T-helper 2 cell (primary cell): ENCODE data around the gene ZNF471.

Source experiments
- DNase-seq, 5 experiments: peaks; one replicate each; pipeline versions ENCODE4 v3.0.0 to v3.0.0-alpha.2; 2012 to 2022
- total RNA-seq, 2 donors: gene quantifications; one replicate each; lab custom pipeline; 2026; lab: John Stamatoyannopoulos, UW

The ZNF471 gene
- 0.47 to 0.62 reads per million in 2 donors for total RNA-seq

DNA sequence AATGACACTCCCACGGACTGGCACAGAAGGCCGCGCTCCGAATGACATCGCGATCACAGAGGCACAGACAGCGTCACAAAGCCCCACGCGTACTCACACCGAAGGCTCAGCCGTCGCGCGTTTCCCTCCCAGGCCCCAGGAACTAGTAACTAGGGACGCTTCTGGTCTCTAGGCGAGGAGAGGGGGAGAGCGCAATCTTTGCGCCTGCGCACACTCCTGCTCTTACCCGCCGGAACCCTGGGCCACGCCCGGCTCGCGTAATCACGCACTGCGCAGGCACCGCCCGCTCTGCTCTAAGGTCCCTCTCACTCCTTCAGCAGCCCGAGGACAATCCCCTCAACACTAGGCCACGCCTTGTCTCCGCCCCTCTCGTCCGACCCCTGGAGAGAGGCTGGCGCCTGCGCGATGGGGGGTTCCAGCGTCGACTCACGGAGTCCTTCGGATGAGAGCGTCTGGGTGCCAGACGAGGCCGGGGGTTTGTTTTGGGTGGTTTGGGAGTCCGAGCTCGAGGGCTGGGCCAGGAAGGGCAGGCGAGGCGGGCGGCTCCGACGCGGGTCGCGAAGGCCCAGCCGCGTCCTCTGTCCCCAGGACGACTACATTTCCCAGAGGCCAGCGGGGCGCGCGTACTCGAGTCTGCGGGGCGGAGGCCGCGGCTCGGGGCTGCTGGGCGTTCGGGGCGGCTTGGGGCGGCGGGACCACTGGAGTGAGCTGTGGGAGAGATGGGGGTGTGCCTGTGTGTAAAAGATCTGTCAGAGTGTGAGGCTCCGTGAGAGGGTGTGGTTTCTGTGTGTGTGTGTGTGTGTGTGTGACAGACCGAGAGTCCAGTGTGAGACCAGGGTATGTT, at the start of gene ZNF471:
ZNF471 (plus strand) TSS at position 410 of the 844 bp plus-strand sequence. CDS start 3,717 bp downstream, outside the sequence.
- peak; percentile 21 to 66 (median 54) for DNase-seq

- no peak for DNase-seq
Measured at GRCh38 chr19:56474308-56474707, 33.3 kb upstream of the ZNF471 start.

DNA sequence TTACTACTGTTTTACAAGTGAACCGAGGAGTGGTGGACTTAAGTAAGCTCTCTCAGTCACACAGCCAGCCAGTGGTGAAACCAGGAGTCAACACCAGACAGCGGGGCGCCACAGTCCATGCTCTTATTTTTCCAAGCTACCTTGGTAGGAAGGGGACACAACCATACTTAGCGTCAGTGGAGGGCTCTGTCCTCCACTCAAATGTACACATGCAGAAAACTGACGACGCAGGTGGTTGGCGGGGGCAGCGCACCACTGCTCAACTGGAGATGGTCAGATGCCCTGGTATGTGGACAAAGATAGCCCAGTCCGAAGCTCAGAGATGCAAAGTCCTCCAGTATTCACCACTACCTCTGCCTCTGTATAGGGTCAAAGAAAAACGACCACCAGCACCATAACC, 31.6 kb upstream of the ZNF471 start:
- no peak for DNase-seq

- peak in 1 of 5 experiments; percentile 9 for DNase-seq
Measured at GRCh38 chr19:56476651-56477428, 30.8 kb upstream of the ZNF471 start, which contains the start of gene ZNF667. ZNF667 (minus strand) TSS chr19:56477345; CDS start chr19:56462370, 14,975 bp downstream.

- DNase-seq, result peak in 2 of 5 experiments; percentile 18 to 19
Measured at GRCh38 chr19:56477429-56478338, 30.0 kb upstream of the ZNF471 start.

- no peak for DNase-seq
Measured at GRCh38 chr19:56491399-56491798, 16.3 kb upstream of the ZNF471 start.

DNA sequence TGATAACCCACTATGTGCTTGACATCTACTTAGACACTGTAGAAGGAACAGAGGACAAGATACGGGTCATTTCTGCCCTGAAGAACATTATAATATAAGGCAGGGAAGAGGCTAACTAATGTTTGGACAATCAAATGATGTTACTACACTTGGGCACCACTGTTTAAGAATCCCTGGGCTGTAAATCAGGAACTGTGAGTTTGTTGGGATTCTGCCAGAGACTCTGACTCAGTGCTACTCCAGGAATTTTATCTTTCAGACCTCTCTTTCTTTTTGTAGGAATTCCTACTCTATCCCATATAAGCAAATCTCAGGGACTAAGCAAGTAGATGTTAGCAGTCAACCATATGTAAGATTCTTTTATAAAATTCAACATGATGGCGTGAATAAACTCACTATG, 3.1 kb upstream of the ZNF471 start:
- DNase-seq, result no peak

DNA sequence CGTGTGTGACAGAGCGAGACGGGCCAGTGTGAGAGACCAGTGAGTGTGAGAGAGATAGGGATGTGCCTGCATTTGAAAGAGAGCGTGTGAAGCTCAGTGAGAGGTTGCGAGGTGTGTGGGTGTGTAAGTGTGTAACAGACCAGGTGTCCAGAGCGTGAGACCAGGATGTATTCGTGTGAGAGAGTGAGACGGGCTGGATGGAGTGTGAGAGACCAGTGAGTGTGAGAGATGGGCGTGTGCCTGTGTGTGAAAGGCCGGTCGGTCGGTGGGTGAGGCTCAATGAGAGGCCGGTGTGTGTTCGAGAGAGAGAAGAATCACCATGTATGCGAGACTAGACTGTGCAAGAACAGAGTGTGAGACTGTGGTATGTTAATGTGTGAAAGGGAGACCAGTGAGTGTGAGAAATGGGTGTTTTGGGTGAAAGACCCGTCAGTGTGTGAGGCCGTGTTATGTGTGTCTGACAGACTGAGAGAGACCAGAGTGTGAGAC, 679 bp downstream of the ZNF471 start:
- DNase-seq, result no peak

GRCh38 chr19:56525214-56525860, 17.7 kb downstream of the ZNF471 start:
- DNase-seq, result no peak

DNA sequence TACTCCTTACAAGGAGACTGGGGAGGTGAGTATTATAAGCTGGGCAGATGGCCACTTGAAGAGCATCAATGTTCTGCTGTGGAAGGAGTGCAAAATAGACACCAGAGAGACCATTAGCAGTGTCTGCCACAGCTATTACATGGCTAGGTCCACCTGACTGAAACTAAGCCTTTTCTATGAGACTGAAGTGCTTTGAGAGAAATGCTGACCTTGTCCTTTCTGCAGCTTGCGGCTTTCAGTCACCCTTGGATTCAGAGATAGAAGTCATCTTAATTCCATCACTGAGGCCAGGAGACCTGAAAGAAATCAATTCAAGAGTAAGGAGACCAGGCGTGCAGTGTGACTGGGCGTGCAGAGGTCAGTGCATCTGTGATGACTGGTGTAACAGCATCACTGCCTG, 29.8 kb downstream of the ZNF471 start:
- DNase-seq, result no peak

DNA sequence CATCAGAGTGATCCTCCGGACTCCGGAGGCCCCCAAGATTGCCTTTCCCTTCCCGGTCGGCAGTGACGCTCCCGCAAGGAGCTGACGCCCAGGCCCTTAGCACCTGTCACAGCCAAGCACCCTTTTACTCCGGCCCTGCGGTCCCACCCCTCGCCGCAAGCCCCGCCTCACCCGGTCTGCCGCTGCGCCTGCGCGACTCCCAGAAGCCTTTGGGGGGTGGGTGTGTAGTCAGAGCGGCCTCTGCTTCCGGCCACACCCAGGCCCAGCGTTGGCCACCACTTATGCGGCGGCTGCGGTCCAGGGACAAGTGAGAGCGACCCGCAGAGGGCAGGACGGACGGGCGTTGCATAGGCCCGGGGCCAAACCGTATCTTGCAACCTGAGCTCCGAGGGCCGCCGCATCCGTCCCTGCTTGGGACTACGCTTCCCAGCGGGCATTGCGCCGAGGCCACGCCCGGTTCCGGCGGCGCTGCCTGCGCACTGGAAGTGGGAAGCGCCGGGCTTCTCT, 30.7 kb downstream of the ZNF471 start:
- peak; percentile 61 to 87 (median 85) for DNase-seq

GRCh38 chr19:56538761-56539263, 31.2 kb downstream of the ZNF471 start, which contains the start of gene ZFP28:
ZFP28 (plus strand) TSS chr19:56538948; CDS start chr19:56539019, 71 bp downstream.
- DNase-seq, result peak in 1 of 5 experiments; percentile 33

DNA sequence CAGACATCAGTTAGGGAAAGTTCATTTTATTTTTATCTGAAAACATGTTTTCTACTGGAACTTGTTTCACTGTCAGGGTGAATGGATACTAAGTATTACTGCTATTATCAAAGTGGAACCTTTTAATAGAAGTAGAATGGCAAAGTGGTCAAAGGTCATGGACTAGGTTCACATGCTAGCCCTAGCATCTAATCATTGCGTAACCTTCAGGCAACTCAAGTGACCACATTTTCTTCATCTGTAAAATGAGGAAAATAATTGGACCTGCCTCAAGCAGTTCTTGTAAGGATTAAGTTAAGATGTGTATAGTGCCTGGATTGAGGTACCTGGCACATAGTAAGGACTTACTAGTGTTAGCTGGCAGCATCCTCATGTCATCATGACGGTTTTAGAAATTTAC, 36.1 kb downstream of the ZNF471 start:
- DNase-seq, result no peak

GRCh38 chr19:56547535-56547934, 39.9 kb downstream of the ZNF471 start:
- DNase-seq, result no peak

- DNase-seq, result no peak
Measured at GRCh38 chr19:56554272-56554869, 46.7 kb downstream of the ZNF471 start.

DNA sequence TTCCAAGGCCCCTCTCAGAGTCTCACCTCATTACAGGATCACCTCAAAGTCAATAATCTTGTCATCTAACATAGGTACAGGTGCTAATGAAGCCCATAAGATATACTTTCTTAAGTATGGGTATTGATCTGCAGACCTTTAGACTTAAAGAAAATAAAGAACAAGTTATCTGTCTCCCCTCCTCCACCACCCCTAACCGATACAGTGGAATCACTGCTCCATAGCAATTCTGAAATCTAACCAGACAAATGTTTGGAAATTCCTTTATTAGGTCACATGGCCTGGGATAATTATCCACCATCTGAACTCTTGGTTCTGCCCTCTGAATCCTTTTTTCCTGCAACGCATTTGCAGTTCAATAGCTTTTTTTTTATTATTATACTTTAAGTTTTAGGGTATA, 55.1 kb downstream of the ZNF471 start:
- DNase-seq, result no peak

- DNase-seq, result peak in 2 of 5 experiments; percentile 10 to 11
Measured at GRCh38 chr19:56566904-56567273, 59.2 kb downstream of the ZNF471 start.

GRCh38 chr19:56567274-56568120, 59.8 kb downstream of the ZNF471 start, which contains the start of gene ZNF470:
ZNF470 (plus strand) TSS chr19:56567468; CDS start chr19:56570312, 2,844 bp downstream.
- DNase-seq, result peak; percentile 56 to 91 (median 79)

- no peak for DNase-seq
Measured at GRCh38 chr19:56572589-56572988, 64.9 kb downstream of the ZNF471 start.

DNA sequence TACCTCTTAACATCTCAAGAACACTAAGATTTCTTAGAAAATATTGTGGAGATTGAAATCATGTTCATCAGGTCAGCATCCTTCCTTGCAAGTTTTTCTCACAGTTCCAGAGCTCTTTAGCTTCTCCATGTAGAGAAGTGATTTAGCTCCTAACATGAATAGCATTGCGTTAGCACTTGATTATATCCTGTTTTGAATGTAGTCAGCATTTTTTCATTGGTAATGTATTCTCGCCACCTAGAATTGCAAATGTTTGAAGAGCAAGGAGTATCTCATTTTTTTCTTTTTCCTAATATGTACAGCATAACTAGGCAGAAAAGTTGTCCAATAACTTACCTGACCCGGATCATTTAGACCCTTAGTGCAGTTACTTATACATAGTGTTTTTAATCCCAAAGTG, 66.3 kb downstream of the ZNF471 start:
- no peak for DNase-seq
